CD14-positive monocyte (primary cell): ENCODE data around the gene CCDC32. TPM values are rescaled to one million over a fixed set of nuclear protein-coding genes. Genes with fewer than 3 reads are reported as not detected.
A peak's percentile ranks its signal among the peaks of the same experiment; 100 is the strongest.

Experiments used
- DNase-seq, 3 donors: peaks; one replicate each; pipeline ENCODE4 v3.0.0-alpha.2; 2011 to 2022
- H2AFZ ChIP-seq: 2 replicates; pipeline ENCODE4 v1.6.0; 2012; ENCODE audit warnings: mild to moderate bottlenecking, low read depth, low read length, inconsistent platforms; ENCODE audit not compliant: insufficient read depth, poor library complexity, severe bottlenecking
- H3K27ac ChIP-seq, 2 donors: 1 replicate in 1 of 2; 2 replicates in 1 of 2; pipeline ENCODE4 v1.5.1; 2012 to 2013; ENCODE audit warnings: low read length in 2 of 2, control low read depth in 1 of 2, inconsistent platforms in 1 of 2, low read depth in 1 of 2, mild to moderate bottlenecking in 1 of 2
- H3K27me3 ChIP-seq, 2 donors: one replicate each; pipeline versions ENCODE4 v1.6.0 to v1.6.1; 2011 to 2013; ENCODE audit warnings: low read length in 2 of 2; ENCODE audit not compliant: control insufficient read depth in 2 of 2, insufficient read depth in 2 of 2
- H3K36me3 ChIP-seq, 2 donors: replicated peaks in 1 of 2; 1 replicate in 1 of 2; 2 replicates in 1 of 2; pipeline versions ENCODE4 v1.5.1 to v1.6.1; 2012 to 2013; ENCODE audit warnings: low read length in 2 of 2, control low read depth in 1 of 2, inconsistent platforms in 1 of 2, mild to moderate bottlenecking in 1 of 2; ENCODE audit not compliant: insufficient read depth in 2 of 2, control insufficient read depth in 1 of 2
- H3K4me1 ChIP-seq, 2 donors: 1 replicate in 1 of 2; 2 replicates in 1 of 2; pipeline versions ENCODE4 v1.5.1 to v1.6.1; 2012 to 2013; ENCODE audit warnings: low read length in 2 of 2, control low read depth in 1 of 2, inconsistent platforms in 1 of 2, mild to moderate bottlenecking in 1 of 2, moderate library complexity in 1 of 2; ENCODE audit not compliant: insufficient read depth in 2 of 2, control insufficient read depth in 1 of 2
- H3K4me2 ChIP-seq: replicated peaks from 2 replicates; pipeline ENCODE3; 2012; ENCODE audit warnings: low read length, moderate library complexity, mild to moderate bottlenecking; ENCODE audit not compliant: poor library complexity, severe bottlenecking; ENCODE audit errors: extremely low read depth
- H3K4me3 ChIP-seq, 3 experiments: fragments of 200-600 bp in 1 of 3; sonication (generic) in 1 of 3; replicated peaks in 1 of 3; 1 replicate in 2 of 3; 2 replicates in 1 of 3; pipeline ENCODE4 v1.5.1; 2011 to 2013; ENCODE audit warnings: low read length in 3 of 3, mild to moderate bottlenecking in 3 of 3, control low read depth in 2 of 3, low read depth in 2 of 3, inconsistent platforms in 1 of 3, moderate library complexity in 1 of 3
- H3K79me2 ChIP-seq: 2 replicates; pipeline ENCODE4 v1.6.0; 2012; ENCODE audit warnings: mild to moderate bottlenecking, control low read depth, inconsistent platforms, low read length, moderate library complexity; ENCODE audit not compliant: insufficient read depth
- H3K9ac ChIP-seq: 2 replicates; pipeline ENCODE4 v1.6.0; 2017; ENCODE audit warnings: low read length, mild to moderate bottlenecking; ENCODE audit not compliant: insufficient read depth, poor library complexity, severe bottlenecking
- H3K9me3 ChIP-seq, 2 donors: replicated peaks in 1 of 2; 1 replicate in 1 of 2; 2 replicates in 1 of 2; pipeline versions ENCODE4 v1.5.1 to v1.6.1; 2012 to 2013; ENCODE audit warnings: low read length in 2 of 2, control low read depth in 1 of 2; ENCODE audit not compliant: control insufficient read depth in 1 of 2, insufficient read depth in 1 of 2
- H4K20me1 ChIP-seq: 2 replicates; pipeline ENCODE4 v1.6.0; 2012; ENCODE audit warnings: mild to moderate bottlenecking, low read length, control low read depth, moderate library complexity; ENCODE audit not compliant: insufficient read depth
- H3K27ac Mint-ChIP-seq, 7 donors: one replicate each; pipeline ENCODE4 v1.8.0; 2020; ENCODE audit warnings: mild to moderate bottlenecking in 7 of 7, mixed read lengths in 7 of 7, moderate library complexity in 6 of 7, inconsistent platforms in 2 of 7
- H3K27me3 Mint-ChIP-seq, 3 donors: one replicate each; pipeline ENCODE4 v1.8.0; 2021 to 2022; ENCODE audit warnings: low read depth in 3 of 3, mild to moderate bottlenecking in 3 of 3, mixed read lengths in 3 of 3, moderate library complexity in 3 of 3, inconsistent platforms in 1 of 3
- H3K36me3 Mint-ChIP-seq, 2 donors: one replicate each; pipeline ENCODE4 v1.8.0; 2020; ENCODE audit warnings: mixed read lengths in 2 of 2, inconsistent platforms in 1 of 2, mild to moderate bottlenecking in 1 of 2
- H3K4me1 Mint-ChIP-seq: one replicate; pipeline ENCODE4 v1.8.0; 2020; ENCODE audit warnings: mild to moderate bottlenecking, mixed read lengths
- H3K4me3 Mint-ChIP-seq, 2 donors: one replicate each; pipeline ENCODE4 v1.8.0; 2020; ENCODE audit warnings: mild to moderate bottlenecking in 2 of 2, mixed read lengths in 2 of 2, moderate library complexity in 1 of 2
- H3K9me3 Mint-ChIP-seq, 7 donors: one replicate each; pipeline ENCODE4 v1.8.0; 2020 to 2022; ENCODE audit warnings: mixed read lengths in 7 of 7, mild to moderate bottlenecking in 6 of 7, moderate library complexity in 6 of 7, inconsistent platforms in 2 of 7
- CTCF ChIP-seq: fragments of 200-600 bp; IDR thresholded peaks from one replicate; pipeline ENCODE4 v1.8.0; 2022; ENCODE audit warnings: antibody characterized with exemption, mild to moderate bottlenecking
- WGBS: methylation state at CpG from one replicate; pipeline ENCODE4 v1.1.5; 2013; ENCODE audit warnings: missing lambda C conversion rate; ENCODE audit not compliant: insufficient coverage; 5-methylcytosine and 5-hydroxymethylcytosine counted together
- intact Hi-C, 2 donors: fragments of 100-400 bp; cut with micrococcal nuclease; formaldehyde crosslinking; loops; one replicate each; pipeline versions ENCODE4 v1.15.0 to v1.15.1; 2023
- polyA plus RNA-seq, 3 donors: library from polyadenylated mRNA; depleted of rRNA in 1 of 3; unstranded in 2 of 3; stranded (reverse) in 1 of 3; fragments of 300-500 nt in 2 of 3; fragments of >200 nt in 1 of 3; fragmentation: Illumina TruSeq in 2 of 3; gene quantifications; 1 replicate in 2 of 3; 2 replicates in 1 of 3; pipeline ENCODE4 v1.2.3, GENCODE V29; 2012 to 2021

The CCDC32 gene
- polyA plus RNA-seq, 3 donors: 7.5 to 37.3 (median 30.8) TPM

- H3K9me3 ChIP-seq: no peaks in the 10 kb centered on the region
- no peak overlapping the region for H3K9ac ChIP-seq
- no peaks in the 10 kb centered on the region for H3K9me3 Mint-ChIP-seq
- H3K27ac ChIP-seq: peak overlapping the region in 1 of 2 donors; percentile 65
- no peak for DNase-seq
- H2AFZ ChIP-seq: no peak overlapping the region
- intact Hi-C loops: no loop called here
- no peaks in the 10 kb centered on the region for H3K27me3 ChIP-seq
- H3K27ac Mint-ChIP-seq: peak overlapping the region in 5 of 7 donors; percentile 50 to 80 (median 68)
- H3K4me1 ChIP-seq: peaks cover 11 to 23% of the 10 kb centered on the region in 2 donors
- no peak for TF ChIP-seq CTCF
- 80% methylated on average over 7 of the region's 9 CpGs for WGBS
- peaks cover 3% of the 10 kb centered on the region for H4K20me1 ChIP-seq
- peak overlapping the region in 1 of 3 experiments; percentile 57 for H3K4me3 ChIP-seq
- peaks cover 46 to 72% of the 10 kb centered on the region in 2 donors for H3K36me3 Mint-ChIP-seq
- peaks cover 29 to 42% of the 10 kb centered on the region in 2 donors for H3K36me3 ChIP-seq
- H3K79me2 ChIP-seq: no peaks in the 10 kb centered on the region
- peaks cover 0 to 6% (median 0%) of the 10 kb centered on the region in 3 donors for H3K27me3 Mint-ChIP-seq
- peak overlapping the region; percentile 59 for H3K4me2 ChIP-seq
- peaks cover 30% of the 10 kb centered on the region for H3K4me1 Mint-ChIP-seq
- peak overlapping the region in 1 of 2 donors; percentile 80 for H3K4me3 Mint-ChIP-seq
Observed at GRCh38 chr15:40549894-40550293, 14.9 kb downstream of the CCDC32 start.

DNA sequence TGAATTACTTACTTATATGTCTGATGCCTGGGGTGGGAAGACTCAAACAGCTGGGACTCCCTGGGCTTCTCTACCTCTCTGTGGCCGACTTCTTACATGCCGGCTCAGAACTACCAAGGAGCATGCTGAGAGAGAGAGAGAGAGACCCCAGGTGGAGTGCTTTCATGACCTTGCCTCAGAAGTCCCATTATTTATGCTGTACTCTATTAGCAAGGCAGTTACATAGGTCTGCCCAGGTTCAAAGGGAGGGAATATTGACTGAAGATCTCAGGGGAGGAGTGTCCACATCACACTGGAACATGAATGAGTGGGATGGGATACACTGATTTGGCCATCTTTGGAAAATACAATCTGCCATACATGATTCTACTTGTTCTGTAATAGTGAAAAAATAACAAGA lies 16.2 kb downstream of the CCDC32 start:
- H3K79me2 ChIP-seq: no peaks in the 10 kb centered on the region
- H3K9ac ChIP-seq: no peak overlapping the region
- H3K4me2 ChIP-seq: no peak overlapping the region
- no peak for DNase-seq
- Mint-ChIP-seq H3K27ac (no peak overlapping the region), H3K4me1 (peaks cover 42% of the 10 kb centered on the region), H3K27me3 (peaks cover 0 to 6% (median 0%) of the 10 kb centered on the region in 3 donors), H3K36me3 (peaks cover 37 to 63% of the 10 kb centered on the region in 2 donors), H3K4me3 (no peak overlapping the region), H3K9me3 (no peaks in the 10 kb centered on the region)
- no CpG with 5 or more reads among the region's 2 CpGs for WGBS
- TF ChIP-seq CTCF: no peak
- no peak overlapping the region for H2AFZ ChIP-seq
- H4K20me1 ChIP-seq: peaks cover 3% of the 10 kb centered on the region
- peaks cover 19 to 29% of the 10 kb centered on the region in 2 donors for H3K36me3 ChIP-seq
- no peaks in the 10 kb centered on the region for H3K27me3 ChIP-seq
- H3K27ac ChIP-seq: no peak overlapping the region
- peaks cover 15 to 31% of the 10 kb centered on the region in 2 donors for H3K4me1 ChIP-seq
- H3K9me3 ChIP-seq: no peaks in the 10 kb centered on the region
- no peak overlapping the region for H3K4me3 ChIP-seq
- intact Hi-C loops: no loop called here
